Liver (tissue), 9 donors: ENCODE results near the gene COL1A2. TPM values are rescaled to one million over a fixed set of nuclear protein-coding genes. Genes with fewer than 3 reads are reported as not detected.

Experiments used
- DNase-seq: peaks from one replicate; pipeline ENCODE4 v3.0.0-alpha.2; 2017; ENCODE audit warnings: low spot score
- H3K27ac ChIP-seq, 2 donors: one replicate each; pipeline ENCODE4 v1.7.0; 2013; ENCODE audit warnings: inconsistent platforms in 2 of 2, low read length in 2 of 2, control low read depth in 1 of 2, low read depth in 1 of 2, mild to moderate bottlenecking in 1 of 2
- H3K27me3 ChIP-seq, 4 donors: one replicate each; pipeline versions ENCODE4 v1.6.1 to v1.7.0; 2013; ENCODE audit warnings: low read length in 3 of 4, inconsistent platforms in 1 of 4, mild to moderate bottlenecking in 1 of 4, moderate library complexity in 1 of 4; ENCODE audit not compliant: control insufficient read depth in 4 of 4, insufficient read depth in 4 of 4
- H3K36me3 ChIP-seq, 4 donors: one replicate each; pipeline versions ENCODE4 v1.6.1 to v1.7.0; 2013; ENCODE audit warnings: low read length in 3 of 4, mild to moderate bottlenecking in 3 of 4, low read depth in 1 of 4, moderate library complexity in 1 of 4; ENCODE audit not compliant: control insufficient read depth in 4 of 4, insufficient read depth in 3 of 4
- H3K4me1 ChIP-seq, 4 donors: one replicate each; pipeline versions ENCODE4 v1.6.1 to v1.7.0; 2013; ENCODE audit warnings: low read length in 3 of 4, mild to moderate bottlenecking in 3 of 4, moderate library complexity in 1 of 4; ENCODE audit not compliant: control insufficient read depth in 4 of 4, insufficient read depth in 4 of 4
- H3K4me3 ChIP-seq, 3 donors: one replicate each; pipeline versions ENCODE4 v1.6.1 to v1.7.0; 2013; ENCODE audit warnings: low read length in 3 of 3, control low read depth in 1 of 3, low read depth in 1 of 3, mild to moderate bottlenecking in 1 of 3
- H3K9ac ChIP-seq, 2 donors: one replicate each; pipeline ENCODE4 v1.7.0; 2013; ENCODE audit warnings: low read length in 2 of 2, mild to moderate bottlenecking in 2 of 2, moderate library complexity in 2 of 2, control low read depth in 1 of 2, low read depth in 1 of 2
- H3K9me3 ChIP-seq, 4 donors: one replicate each; pipeline versions ENCODE4 v1.6.1 to v1.7.0; 2013; ENCODE audit warnings: low read length in 3 of 4; ENCODE audit not compliant: control insufficient read depth in 4 of 4
- CTCF ChIP-seq: fragments of 150-350 bp; IDR thresholded peaks from 2 replicates; pipeline ENCODE4 v1.5.1; 2017; ENCODE audit warnings: improper control_type of control experiment, low read depth, low read length; ENCODE audit not compliant: missing input control
- EGR1 ChIP-seq, 2 donors: IDR thresholded peaks; 2 replicates each; pipeline ENCODE4 v1.6.1; 2016 to 2018; ENCODE audit warnings: antibody characterized with exemption in 2 of 2, low read depth in 2 of 2
- FOXA1 ChIP-seq: IDR thresholded peaks from 2 replicates; pipeline ENCODE4 v1.6.1; 2016; ENCODE audit warnings: antibody characterized with exemption
- FOXA2 ChIP-seq: IDR thresholded peaks from 2 replicates; pipeline ENCODE4 v1.6.1; 2016; ENCODE audit warnings: antibody characterized with exemption
- GABPA ChIP-seq, 2 donors: IDR thresholded peaks in 1 of 2; conservative IDR thresholded peaks in 1 of 2; 2 replicates each; pipeline ENCODE4 v1.6.1; 2016; ENCODE audit warnings: antibody characterized with exemption in 2 of 2, mild to moderate bottlenecking in 1 of 2, moderate library complexity in 1 of 2
- HNF4A ChIP-seq, 2 donors: conservative IDR thresholded peaks; 2 replicates each; pipeline ENCODE4 v1.6.1; 2016; ENCODE audit warnings: antibody characterized with exemption in 2 of 2, mild to moderate bottlenecking in 2 of 2
- HNF4G ChIP-seq: IDR thresholded peaks from 2 replicates; pipeline ENCODE4 v1.6.1; 2016; ENCODE audit warnings: antibody characterized with exemption
- JUND ChIP-seq, 2 donors: IDR thresholded peaks; 2 replicates each; pipeline ENCODE4 v1.6.1; 2016; ENCODE audit warnings: antibody characterized with exemption in 2 of 2
- NR2F2 ChIP-seq: IDR thresholded peaks from 2 replicates; pipeline ENCODE4 v1.6.1; 2016; ENCODE audit warnings: antibody characterized with exemption
- RAD21 ChIP-seq, 2 donors: IDR thresholded peaks; 2 replicates each; pipeline ENCODE4 v1.6.1; 2016; ENCODE audit warnings: antibody characterized with exemption in 2 of 2, mild to moderate bottlenecking in 2 of 2
- RXRA ChIP-seq, 2 donors: IDR thresholded peaks; 2 replicates each; pipeline ENCODE4 v1.6.1; 2017 to 2018; ENCODE audit warnings: antibody characterized with exemption in 2 of 2, mild to moderate bottlenecking in 1 of 2
- SP1 ChIP-seq: IDR thresholded peaks from 2 replicates; pipeline ENCODE4 v1.6.1; 2018; ENCODE audit warnings: antibody characterized with exemption, mild to moderate bottlenecking
- TAF1 ChIP-seq: conservative IDR thresholded peaks from 2 replicates; pipeline ENCODE4 v1.6.1; 2016; ENCODE audit warnings: antibody characterized with exemption, mild to moderate bottlenecking
- YY1 ChIP-seq: IDR thresholded peaks from 2 replicates; pipeline ENCODE4 v1.6.1; 2016; ENCODE audit warnings: antibody characterized with exemption, mild to moderate bottlenecking
- WGBS: extraction: QIAGEN DNeasy Blood & Tissue Kit; methylation state at CpG from one replicate; pipeline ENCODE4 v1.1.7; 2013; 5-methylcytosine and 5-hydroxymethylcytosine counted together
- polyA plus RNA-seq, 2 donors: library from polyadenylated mRNA; stranded (reverse) in 1 of 2; unstranded in 1 of 2; fragments of 200-250 nt in 1 of 2; fragments of >200 nt in 1 of 2; fragmentation: Nextera tagmentation in 1 of 2; extraction: Ambion mirVana in 1 of 2; gene quantifications; one replicate each; pipeline versions ENCODE4 v1.2.1 to v1.2.3, GENCODE V29; 2013 to 2015
- total RNA-seq, 2 donors: library from RNA; depleted of rRNA; stranded (reverse); fragments of >200 nt; gene quantifications; one replicate each; pipeline ENCODE4 v1.2.3, GENCODE V29; 2014
- TF ChIP-seq, protein P1 (sequence below): IDR thresholded peaks from 2 replicates; pipeline ENCODE4 v1.6.1; 2016; ENCODE audit warnings: antibody characterized with exemption
- TF ChIP-seq, protein P2 (sequence below): IDR thresholded peaks from 2 replicates; pipeline ENCODE4 v1.6.1; 2016; ENCODE audit warnings: antibody characterized with exemption
- TF ChIP-seq, protein P3 (sequence below): IDR thresholded peaks from 2 replicates; pipeline ENCODE4 v1.6.1; 2016; ENCODE audit warnings: antibody characterized with exemption
- TF ChIP-seq, protein P4 (sequence below): IDR thresholded peaks from 2 replicates; pipeline ENCODE4 v1.6.1; 2016; ENCODE audit warnings: antibody characterized with exemption, mild to moderate bottlenecking
- donor health status: healthy.
- donor health status: healthy.
- donor health status: healthy.
- donor health status: healthy.
- donor health status: healthy.

COL1A2 gene
- total and polyA plus RNA-seq, 4 donors, result 11.5 to 86.2 (median 42.0) TPM

- no peak overlapping the region for H3K4me3 ChIP-seq
- TF ChIP-seq TAF1 (no peak), GABPA (IDR thresholded peaks at IDR 0.05 in 1 of 2, conservative IDR thresholded peaks at IDR 0.05 in 1 of 2) (no peak), EGR1 (IDR thresholded peaks at IDR 0.05; ENCODE audit: low read depth in 2 of 2) (no peak), RXRA (IDR thresholded peaks at IDR 0.05) (no peak), HNF4A (conservative IDR thresholded peaks at IDR 0.05) (no peak), FOXA2 (no peak), YY1 (no peak), RAD21 (IDR thresholded peaks at IDR 0.05) (no peak), FOXA1 (no peak), HNF4G (no peak), SP1 (no peak), CTCF (no peak), NR2F2 (no peak), JUND (IDR thresholded peaks at IDR 0.05) (no peak)
- TF ChIP-seq, protein P1, sequence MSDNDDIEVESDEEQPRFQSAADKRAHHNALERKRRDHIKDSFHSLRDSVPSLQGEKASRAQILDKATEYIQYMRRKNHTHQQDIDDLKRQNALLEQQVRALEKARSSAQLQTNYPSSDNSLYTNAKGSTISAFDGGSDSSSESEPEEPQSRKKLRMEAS, result no peak
- TF ChIP-seq, protein P2, sequence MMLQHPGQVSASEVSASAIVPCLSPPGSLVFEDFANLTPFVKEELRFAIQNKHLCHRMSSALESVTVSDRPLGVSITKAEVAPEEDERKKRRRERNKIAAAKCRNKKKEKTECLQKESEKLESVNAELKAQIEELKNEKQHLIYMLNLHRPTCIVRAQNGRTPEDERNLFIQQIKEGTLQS, result no peak
- TF ChIP-seq, protein P3, sequence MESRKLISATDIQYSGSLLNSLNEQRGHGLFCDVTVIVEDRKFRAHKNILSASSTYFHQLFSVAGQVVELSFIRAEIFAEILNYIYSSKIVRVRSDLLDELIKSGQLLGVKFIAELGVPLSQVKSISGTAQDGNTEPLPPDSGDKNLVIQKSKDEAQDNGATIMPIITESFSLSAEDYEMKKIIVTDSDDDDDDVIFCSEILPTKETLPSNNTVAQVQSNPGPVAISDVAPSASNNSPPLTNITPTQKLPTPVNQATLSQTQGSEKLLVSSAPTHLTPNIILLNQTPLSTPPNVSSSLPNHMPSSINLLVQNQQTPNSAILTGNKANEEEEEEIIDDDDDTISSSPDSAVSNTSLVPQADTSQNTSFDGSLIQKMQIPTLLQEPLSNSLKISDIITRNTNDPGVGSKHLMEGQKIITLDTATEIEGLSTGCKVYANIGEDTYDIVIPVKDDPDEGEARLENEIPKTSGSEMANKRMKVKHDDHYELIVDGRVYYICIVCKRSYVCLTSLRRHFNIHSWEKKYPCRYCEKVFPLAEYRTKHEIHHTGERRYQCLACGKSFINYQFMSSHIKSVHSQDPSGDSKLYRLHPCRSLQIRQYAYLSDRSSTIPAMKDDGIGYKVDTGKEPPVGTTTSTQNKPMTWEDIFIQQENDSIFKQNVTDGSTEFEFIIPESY, result no peak
- TF ChIP-seq, protein P4, sequence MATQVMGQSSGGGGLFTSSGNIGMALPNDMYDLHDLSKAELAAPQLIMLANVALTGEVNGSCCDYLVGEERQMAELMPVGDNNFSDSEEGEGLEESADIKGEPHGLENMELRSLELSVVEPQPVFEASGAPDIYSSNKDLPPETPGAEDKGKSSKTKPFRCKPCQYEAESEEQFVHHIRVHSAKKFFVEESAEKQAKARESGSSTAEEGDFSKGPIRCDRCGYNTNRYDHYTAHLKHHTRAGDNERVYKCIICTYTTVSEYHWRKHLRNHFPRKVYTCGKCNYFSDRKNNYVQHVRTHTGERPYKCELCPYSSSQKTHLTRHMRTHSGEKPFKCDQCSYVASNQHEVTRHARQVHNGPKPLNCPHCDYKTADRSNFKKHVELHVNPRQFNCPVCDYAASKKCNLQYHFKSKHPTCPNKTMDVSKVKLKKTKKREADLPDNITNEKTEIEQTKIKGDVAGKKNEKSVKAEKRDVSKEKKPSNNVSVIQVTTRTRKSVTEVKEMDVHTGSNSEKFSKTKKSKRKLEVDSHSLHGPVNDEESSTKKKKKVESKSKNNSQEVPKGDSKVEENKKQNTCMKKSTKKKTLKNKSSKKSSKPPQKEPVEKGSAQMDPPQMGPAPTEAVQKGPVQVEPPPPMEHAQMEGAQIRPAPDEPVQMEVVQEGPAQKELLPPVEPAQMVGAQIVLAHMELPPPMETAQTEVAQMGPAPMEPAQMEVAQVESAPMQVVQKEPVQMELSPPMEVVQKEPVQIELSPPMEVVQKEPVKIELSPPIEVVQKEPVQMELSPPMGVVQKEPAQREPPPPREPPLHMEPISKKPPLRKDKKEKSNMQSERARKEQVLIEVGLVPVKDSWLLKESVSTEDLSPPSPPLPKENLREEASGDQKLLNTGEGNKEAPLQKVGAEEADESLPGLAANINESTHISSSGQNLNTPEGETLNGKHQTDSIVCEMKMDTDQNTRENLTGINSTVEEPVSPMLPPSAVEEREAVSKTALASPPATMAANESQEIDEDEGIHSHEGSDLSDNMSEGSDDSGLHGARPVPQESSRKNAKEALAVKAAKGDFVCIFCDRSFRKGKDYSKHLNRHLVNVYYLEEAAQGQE, result no peak
- no peak overlapping the region for H3K27ac ChIP-seq
- no peak overlapping the region for H3K9ac ChIP-seq
- 78% methylated on average over 2 of the region's 2 CpGs for WGBS
- H3K27me3 ChIP-seq, result no peaks in the 10 kb centered on the region
- no peaks in the 10 kb centered on the region for H3K9me3 ChIP-seq
- no peak for DNase-seq
- no peaks in the 10 kb centered on the region for H3K4me1 ChIP-seq
- no peaks in the 10 kb centered on the region for H3K36me3 ChIP-seq
Measured at GRCh38 chr7:94414481-94414880, 19.8 kb downstream of the COL1A2 start.
